ENCODE results near the gene APOBEC3F.
"Not testable (repeated sequence)": the region's sequence is repeated elsewhere in the genome, so short reads cannot be mapped to it uniquely, and the experiment has no call there.

APOBEC3F gene

GRCh38 chr22:39024519-39025308, 15.9 kb upstream of the APOBEC3F start:
- TF ChIP-seq CTCF (IDR thresholded peaks at IDR 0.05; ENCODE audit: low read depth, low read length) = no peak
- DNase-seq (ENCODE audit: extremely low read depth, low read depth) = no peak

DNA sequence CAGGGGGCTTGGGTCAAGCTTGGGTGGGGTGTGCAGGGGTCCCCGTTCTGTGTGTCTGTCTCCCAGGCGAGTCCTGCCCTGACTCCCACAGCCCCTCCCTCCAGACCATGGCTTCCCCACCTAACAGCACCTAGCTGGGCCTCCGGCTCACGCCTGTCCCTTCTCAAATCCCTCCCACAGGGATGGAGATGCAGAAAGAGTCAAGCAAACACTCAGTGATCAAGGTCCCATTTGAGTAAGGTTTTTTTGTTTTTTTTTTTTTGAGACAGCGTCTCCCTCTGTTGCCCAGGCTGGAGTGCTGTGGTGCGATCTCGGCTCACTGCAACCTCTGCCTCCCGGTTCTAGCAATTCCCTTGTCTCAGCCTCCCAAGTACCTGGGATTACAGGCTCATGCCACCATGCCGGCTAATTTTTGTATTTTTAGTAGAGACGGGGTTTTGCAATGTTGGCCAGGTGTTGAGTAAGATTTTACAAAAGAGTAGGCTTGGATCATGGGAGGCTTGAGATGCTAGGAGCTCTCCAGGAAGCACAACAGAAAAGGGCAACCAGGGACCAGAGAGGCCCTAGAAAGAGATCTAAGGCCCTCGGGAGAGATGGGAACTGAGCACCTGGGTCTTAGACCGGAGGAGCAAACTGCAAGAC, 14.0 kb upstream of the APOBEC3F start:
- no peak for TF ChIP-seq CTCF (IDR thresholded peaks at IDR 0.05; ENCODE audit: low read depth, low read length)
- no peak for DNase-seq (ENCODE audit: extremely low read depth, low read depth)

GRCh38 chr22:39027717-39028116, 12.9 kb upstream of the APOBEC3F start:
- TF ChIP-seq CTCF (IDR thresholded peaks at IDR 0.05; ENCODE audit: low read depth, low read length) = no peak

GRCh38 chr22:39028281-39028680, 12.4 kb upstream of the APOBEC3F start:
- TF ChIP-seq CTCF (IDR thresholded peaks at IDR 0.05; ENCODE audit: low read depth, low read length) = no peak

More at GRCh38 chr22:39027717-39028116, 12.9 kb upstream of the APOBEC3F start:
- no peak for DNase-seq (ENCODE audit: extremely low read depth, low read depth)

GRCh38 chr22:39029227-39029626, 11.4 kb upstream of the APOBEC3F start:
- DNase-seq (ENCODE audit: extremely low read depth, low read depth) = no peak
- TF ChIP-seq CTCF (IDR thresholded peaks at IDR 0.05; ENCODE audit: low read depth, low read length) = no peak

More at GRCh38 chr22:39028281-39028680, 12.4 kb upstream of the APOBEC3F start:
- DNase-seq (ENCODE audit: extremely low read depth, low read depth) = no peak

DNA sequence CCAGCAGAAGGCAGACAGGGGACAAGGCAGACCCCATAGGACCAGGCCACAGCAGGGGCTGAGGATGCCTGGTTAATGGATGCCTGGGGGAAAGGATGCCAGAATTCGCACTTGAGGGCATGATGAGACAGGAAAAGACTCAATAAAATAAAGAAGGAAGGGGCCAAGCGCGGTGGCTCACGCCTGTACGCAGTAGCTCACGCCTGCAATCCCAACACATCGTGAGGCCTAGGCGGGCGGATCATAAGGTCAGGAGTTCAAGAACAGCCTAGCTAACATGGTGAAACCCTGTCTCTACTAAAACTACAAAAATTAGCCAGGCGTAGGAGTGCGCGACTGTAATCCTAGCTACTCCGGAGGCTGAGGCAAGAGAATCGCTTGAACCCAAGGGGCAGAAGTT, 10.0 kb upstream of the APOBEC3F start:
- TF ChIP-seq CTCF (IDR thresholded peaks at IDR 0.05; ENCODE audit: low read depth, low read length) = no peak
- no peak for DNase-seq (ENCODE audit: extremely low read depth, low read depth)

DNA sequence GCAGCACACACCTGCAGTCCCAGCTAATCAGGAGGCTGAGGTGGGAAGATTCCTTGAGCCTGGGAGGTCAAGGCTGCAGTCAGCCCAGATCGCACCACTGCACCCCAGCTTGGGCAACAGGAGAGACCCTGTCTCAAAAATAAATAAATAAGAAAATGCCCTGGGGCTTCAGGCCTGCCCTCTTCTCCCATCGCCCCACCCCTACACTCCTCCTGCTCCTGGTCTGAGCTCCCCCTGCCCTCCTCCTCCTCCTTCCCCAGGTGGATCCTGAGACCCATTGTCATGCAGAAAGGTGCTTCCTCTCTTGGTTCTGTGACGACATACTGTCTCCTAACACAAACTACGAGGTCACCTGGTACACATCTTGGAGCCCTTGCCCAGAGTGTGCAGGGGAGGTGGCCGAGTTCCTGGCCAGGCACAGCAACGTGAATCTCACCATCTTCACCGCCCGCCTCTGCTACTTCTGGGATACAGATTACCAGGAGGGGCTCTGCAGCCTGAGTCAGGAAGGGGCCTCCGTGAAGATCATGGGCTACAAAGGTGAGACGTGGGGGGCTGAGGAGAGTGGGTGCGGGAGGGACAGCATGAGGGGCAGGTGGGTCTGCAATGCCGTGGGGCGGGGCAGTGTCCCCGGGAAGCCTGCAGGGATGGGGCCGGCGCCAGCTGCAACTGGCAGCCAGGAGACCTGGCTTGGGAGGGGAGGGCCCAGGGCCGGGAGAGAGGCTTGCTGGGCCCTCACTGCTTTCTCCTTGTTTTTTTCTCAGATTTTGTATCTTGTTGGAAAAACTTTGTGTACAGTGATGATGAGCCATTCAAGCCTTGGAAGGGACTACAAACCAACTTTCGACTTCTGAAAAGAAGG, 9.0 kb upstream of the APOBEC3F start:
- not testable (repeated sequence) for DNase-seq (ENCODE audit: extremely low read depth, low read depth)

GRCh38 chr22:39037071-39037470, 3.6 kb upstream of the APOBEC3F start:
- not testable (repeated sequence) for DNase-seq (ENCODE audit: extremely low read depth, low read depth)
